ENCODE measurements around the gene MYO3B.

MYO3B gene

GRCh38 chr2:170336408-170336807 lies 158.5 kb downstream of the MYO3B start:
- no peak for TF ChIP-seq CTCF (IDR thresholded peaks at IDR 0.05; ENCODE audit: insufficient read depth, low read depth, low read length, missing control alignments)
- no peak for DNase-seq (ENCODE audit: low read depth)
- no peak overlapping the region for H3K4me3 ChIP-seq (ENCODE audit: low read depth, low read length)

GRCh38 chr2:170336916-170337315 lies 159.0 kb downstream of the MYO3B start:
- DNase-seq (ENCODE audit: low read depth) = no peak
- H3K4me3 ChIP-seq (ENCODE audit: low read depth, low read length) = no peak overlapping the region
- TF ChIP-seq CTCF (IDR thresholded peaks at IDR 0.05; ENCODE audit: insufficient read depth, low read depth, low read length, missing control alignments) = no peak

- no peak overlapping the region for H3K4me3 ChIP-seq (ENCODE audit: low read depth, low read length)
- no peak for TF ChIP-seq CTCF (IDR thresholded peaks at IDR 0.05; ENCODE audit: insufficient read depth, low read depth, low read length, missing control alignments)
- no peak for DNase-seq (ENCODE audit: low read depth)
Measured at GRCh38 chr2:170339322-170339721, 161.4 kb downstream of the MYO3B start.

GRCh38 chr2:170339750-170340692 lies 162.1 kb downstream of the MYO3B start:
- DNase-seq (ENCODE audit: low read depth) = no peak
- H3K4me3 ChIP-seq (ENCODE audit: low read depth, low read length) = no peak overlapping the region
- no peak for TF ChIP-seq CTCF (IDR thresholded peaks at IDR 0.05; ENCODE audit: insufficient read depth, low read depth, low read length, missing control alignments)

- peak; percentile 62 for DNase-seq (ENCODE audit: low read depth)
- no peak for TF ChIP-seq CTCF (IDR thresholded peaks at IDR 0.05; ENCODE audit: insufficient read depth, low read depth, low read length, missing control alignments)
- no peak overlapping the region for H3K4me3 ChIP-seq (ENCODE audit: low read depth, low read length)
Measured at GRCh38 chr2:170340693-170341068, 162.7 kb downstream of the MYO3B start.

GRCh38 chr2:170341684-170342623 lies 164.0 kb downstream of the MYO3B start:
- TF ChIP-seq CTCF (IDR thresholded peaks at IDR 0.05; ENCODE audit: insufficient read depth, low read depth, low read length, missing control alignments) = no peak
- H3K4me3 ChIP-seq (ENCODE audit: low read depth, low read length) = no peak overlapping the region
- no peak for DNase-seq (ENCODE audit: low read depth)

All from GM12865 (cell line).